GM23248 (cell line): ENCODE results near the gene ATP8A1.

Source experiments
- EZH2 ChIP-seq: fragments of 200-600 bp; sonication (generic); IDR thresholded peaks from 2 replicates; pipeline ENCODE4 v1.6.1; 2018; ENCODE audit warnings: antibody characterized with exemption, mild to moderate bottlenecking; ENCODE audit not compliant: insufficient read depth, poor library complexity, severe bottlenecking
- EZH2phosphoT487 ChIP-seq: fragments of 200-600 bp; sonication (generic); IDR thresholded peaks from 2 replicates; pipeline ENCODE4 v1.6.1; 2018; ENCODE audit warnings: antibody characterized with exemption, moderate library complexity, mild to moderate bottlenecking, low read depth; ENCODE audit not compliant: insufficient read depth

DNA sequence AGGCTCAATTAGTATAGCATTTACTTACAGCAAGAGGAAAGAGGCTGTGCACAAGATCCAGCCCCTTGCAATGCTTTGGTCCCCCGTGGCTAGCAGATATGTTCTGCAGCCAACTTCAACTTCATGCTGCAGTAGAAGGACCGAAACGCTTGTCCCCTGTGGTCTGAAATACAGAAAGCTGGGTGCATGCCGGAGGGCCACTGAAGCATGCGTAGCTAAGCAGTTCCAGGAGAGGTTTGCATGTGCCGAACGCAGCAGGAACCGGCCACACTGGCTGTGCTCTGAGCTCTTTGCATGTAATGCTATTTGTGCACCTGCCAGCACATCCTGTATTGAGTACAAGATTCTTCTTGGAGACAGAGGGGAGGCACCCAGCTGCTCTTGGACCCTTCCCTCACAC is 295.4 kb downstream of the ATP8A1 start:
- TF ChIP-seq EZH2phosphoT487, result no peak
- TF ChIP-seq EZH2, result no peak
